ENCODE results near the gene RNASE4.
"Not testable (repeated sequence)": the region's sequence is repeated elsewhere in the genome, so short reads cannot be mapped to it uniquely, and the experiment has no call there.

The RNASE4 gene

DNA sequence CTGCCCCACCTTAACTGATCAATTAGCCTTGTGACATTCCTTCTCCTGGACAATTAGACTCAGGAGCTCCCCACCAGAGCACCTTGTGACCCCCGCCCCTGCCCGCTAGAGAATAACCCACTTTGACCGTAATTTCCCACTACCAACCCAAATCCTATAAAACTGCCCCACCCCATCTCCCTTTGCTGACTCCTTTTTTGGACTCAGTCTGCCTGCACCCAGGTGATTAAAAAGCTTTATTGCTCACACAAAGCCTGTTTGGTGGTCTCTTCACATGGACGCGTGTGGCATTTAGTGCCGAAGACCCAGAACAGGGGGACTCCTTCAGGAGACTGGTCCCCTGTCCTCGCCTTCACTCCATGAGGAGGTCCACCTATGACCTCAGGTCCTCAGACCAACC, 16.6 kb downstream of the RNASE4 start:
- DNase-seq, result not testable (repeated sequence)

DNA sequence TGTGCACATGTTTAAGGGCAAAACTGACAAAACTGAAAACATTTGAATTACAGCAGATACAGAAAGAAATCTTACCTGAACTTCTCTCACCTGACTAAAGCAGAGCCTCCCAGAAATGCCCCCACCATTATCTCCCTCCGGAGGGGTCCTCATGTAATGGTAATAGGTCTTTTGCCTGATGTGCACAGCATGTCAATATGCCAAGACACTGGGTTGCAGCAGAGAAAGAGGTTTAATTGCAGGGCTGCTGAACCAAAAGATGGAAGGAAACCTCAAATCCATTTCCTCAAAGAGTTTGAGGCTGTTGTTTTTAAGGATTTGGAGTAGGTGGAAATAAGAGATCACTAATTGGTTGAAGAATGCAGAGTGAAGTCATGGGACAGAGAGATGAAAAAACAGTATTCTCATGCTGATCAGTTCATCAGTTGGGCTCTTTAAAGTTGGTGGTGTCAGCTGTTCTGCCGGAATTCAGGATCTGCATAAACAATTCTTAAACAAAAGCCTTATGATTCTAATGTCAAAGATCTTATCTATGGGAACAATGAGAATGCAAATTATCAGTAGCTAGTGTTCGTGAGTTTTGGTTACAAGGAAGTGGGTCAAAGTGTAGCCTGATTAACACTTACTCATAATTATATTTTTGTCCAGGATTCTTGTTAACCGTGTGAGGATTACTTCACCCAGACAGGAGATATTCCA, 22.4 kb downstream of the RNASE4 start:
- no peak for DNase-seq

DNA sequence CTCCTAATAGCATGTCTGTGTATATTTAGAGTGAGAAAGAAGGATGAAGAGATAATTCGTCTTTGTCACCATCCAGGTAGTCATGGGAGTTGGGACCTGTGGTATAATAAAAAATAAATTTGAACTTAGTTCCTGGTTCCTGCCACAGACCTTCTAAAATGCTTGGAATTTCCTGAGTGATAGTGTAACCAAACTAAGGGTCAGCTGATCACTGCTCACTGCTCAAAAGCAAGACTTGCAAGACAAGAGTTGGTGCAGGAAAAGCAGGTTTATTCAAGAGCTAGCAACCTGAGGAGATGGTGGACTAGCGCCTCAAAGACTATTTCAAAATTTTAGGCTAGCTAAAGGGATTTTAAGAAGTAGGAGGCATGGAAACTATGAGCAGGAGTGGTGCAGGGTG, 23.3 kb downstream of the RNASE4 start:
- DNase-seq, result no peak

DNA sequence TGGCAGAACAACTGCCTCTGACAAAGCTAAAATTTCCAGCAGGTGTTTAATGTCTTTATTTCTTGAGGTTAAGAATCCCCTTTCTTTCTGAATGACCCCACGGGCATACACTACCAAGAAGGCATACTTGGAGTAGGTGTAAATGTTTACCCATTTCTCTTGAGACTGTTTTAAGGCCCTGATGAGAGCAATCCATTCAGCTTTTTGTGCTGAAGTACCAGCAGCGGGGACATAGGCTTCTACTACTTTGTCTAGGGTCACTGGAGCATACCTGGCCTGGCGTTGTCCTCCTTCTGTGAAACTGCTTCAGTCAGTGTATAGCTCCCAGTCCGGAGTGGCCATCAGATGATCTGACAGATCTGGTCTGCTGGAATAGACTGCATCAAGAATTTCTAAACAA, 26.9 kb downstream of the RNASE4 start:
- DNase-seq, result no peak

DNA sequence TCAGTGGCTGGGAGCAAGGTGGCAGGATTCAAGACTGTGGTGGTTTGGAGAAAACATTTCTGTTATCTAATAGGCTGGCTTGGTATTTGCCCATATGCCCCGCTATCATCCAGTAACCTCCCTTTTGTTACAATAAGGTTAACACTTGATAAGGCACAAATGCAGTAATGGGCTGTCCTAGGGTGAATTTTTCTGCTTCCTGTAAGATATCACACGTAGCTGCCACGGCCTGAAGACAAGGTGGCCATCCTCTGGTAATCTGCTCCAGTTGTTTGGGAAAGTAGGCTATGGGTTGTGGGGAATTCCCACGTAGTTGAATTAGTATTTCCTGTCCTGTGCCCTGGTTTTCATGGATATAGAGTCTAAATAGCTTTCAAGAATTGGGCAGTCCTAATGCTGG, 27.3 kb downstream of the RNASE4 start:
- DNase-seq, result no peak

DNA sequence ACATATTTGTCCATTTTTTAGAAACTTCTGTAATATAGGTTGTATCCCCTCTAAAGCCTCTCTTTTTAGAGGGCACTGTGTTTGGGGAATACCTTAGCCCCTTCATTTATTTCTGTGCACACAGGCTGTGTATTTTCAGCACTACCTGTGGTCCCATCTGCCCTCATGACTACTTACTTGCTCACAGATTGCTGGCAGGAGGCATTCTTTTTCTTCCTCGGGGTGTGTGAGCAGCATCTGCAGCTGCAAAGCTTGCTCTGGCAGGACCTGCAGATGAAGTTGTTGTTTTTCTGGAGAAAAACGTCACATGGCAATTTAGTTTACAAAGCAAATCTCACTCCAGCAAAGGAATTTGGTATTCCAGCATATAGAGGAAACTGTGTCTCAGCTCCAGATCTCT, 28.5 kb downstream of the RNASE4 start:
- DNase-seq, result no peak

DNA sequence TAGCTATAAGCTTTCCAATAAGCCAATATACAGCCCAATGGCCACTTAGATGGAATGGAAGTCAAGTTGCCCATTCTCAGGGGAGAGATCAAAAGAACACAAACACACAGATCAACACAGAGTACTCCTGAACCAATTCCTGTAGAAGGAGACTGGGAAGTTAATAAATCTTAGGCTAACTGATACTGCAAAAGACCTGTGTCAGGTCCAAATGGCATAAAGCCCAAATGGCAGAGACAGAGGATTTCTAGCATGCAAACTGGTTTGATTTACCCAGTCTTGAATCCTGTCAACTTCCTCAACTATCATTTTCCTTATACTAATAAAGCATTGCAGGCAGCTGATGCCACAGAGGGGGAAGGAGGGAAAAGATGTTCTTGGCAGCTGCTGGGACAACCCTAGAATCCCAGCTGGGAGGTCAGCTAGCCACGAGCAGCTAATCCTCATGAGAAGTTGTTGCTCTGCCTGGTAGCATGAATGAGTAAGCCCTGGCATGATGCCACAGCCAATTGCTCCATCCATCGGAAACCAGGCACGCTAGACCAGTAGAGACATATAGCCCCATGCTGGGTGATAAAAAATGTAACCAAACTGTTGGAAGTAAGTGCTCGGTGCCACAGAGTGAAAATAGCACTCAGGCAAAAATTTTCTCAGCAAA, 30.4 kb downstream of the RNASE4 start:
- DNase-seq, result peak; percentile 63

DNA sequence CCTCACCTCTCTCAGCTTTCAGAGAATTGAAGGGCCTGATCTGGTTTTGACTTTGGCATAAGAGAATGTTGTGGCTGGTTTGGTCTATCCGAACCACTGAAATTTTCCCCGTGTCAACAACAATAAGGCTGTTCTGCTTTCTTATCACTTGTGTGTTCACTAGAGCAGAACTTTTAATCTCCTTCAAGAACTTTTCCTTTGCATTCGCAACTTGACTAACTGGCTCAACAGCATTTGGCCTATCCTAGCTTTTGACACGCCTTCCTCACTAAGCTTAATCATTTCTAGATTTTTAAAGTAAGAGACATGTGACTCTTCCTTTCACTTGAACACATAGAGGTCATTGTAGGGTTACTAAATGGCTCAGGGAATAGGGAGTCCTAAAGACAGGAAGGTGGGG, 35.4 kb downstream of the RNASE4 start:
- no peak for DNase-seq

DNA sequence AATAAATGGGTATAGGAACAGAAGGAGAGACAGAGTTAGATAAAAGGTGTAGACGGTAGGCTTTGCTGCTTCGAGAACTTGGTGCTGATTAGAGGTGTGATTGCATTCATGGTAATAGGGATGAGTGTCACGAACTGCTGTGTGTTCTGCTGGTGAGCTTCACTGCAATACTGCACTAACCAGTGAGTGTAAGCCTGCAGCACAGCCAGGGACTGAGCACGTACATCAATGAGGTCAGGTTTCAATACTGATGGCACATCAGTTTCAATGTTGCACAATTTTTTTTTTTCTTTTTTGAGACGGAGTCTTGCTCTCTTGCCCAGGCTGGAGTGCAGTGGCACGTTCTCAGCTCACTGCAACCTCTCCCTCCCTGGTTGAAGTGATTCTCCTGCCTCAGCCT, 36.4 kb downstream of the RNASE4 start:
- DNase-seq, result no peak

DNA sequence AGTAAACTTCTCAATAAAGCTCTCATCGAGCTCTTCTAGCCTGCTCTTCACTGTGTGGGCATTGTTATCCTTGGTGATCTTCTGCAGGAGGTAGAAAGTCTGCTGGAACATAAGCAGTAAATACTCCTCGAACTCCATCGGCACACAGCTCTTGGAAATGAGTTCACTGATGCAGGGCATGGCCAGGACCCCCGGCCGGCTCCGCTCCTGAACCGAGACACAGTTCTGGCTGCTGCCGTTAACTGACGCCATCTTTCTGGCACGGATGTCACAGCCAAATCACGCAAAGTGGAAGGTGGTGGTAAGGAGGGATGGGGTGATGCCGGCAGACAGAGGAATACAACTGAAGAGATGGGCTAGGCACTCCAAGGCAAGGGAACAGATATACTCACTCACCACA, 37.7 kb downstream of the RNASE4 start:
- DNase-seq, result no peak

DNA sequence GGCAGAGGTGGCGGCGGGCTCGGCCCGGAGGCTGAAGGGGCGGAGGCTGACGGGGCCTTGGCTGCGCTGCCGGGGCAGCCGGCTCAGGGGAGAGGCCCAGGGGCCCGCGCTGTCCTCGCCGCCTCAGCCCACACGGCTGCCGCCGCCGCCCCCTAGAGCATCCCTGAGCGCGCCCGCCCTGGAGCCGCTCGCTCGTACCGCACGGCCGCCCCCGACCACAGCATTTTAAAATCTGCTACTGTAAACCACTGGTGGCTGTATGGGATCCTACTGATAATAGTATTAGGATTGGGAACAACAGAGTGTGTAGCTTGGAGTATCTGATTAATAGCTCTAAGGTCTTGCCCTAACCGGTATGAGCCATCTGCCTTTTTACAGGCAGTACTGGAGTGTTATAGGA, 39.1 kb downstream of the RNASE4 start:
- DNase-seq, result no peak

DNA sequence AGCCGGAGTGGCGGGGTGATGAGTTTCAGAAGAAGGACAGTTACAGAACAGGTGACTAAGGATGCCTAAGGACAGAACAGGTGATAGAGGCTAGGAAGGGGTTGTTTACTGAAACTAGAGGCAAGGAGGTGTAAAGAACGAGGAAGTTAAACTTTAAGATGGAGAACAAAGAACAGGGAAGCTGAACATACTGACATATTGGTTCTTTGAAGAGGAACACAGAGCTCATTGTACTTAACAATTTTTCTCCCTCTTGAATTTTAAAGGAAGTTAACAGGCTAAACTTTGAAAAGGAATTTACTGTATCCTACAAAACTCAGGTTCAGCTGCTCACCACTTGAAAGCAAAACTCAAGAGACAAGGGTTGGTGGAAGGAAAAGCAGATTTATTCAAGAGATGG, 41.8 kb downstream of the RNASE4 start:
- DNase-seq, result not testable (repeated sequence)

DNA sequence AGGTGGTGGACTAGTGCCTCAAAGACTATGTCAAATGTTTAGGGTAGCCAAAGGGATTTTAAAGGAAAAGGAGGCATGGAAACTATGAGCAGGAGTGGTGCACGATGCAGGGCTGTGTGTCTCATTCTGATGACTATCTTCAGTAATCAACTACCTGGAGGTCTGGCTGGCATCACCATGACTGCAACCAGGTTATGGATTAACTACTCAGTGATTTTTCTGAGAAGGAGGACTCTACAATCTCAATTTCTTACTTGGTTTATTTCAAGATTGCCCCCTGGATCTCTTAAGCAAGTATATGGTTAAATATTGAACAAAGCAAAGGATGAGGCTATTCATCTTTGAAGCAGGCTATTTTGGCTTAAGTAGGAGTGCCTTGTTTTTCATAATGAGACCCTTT, 42.2 kb downstream of the RNASE4 start:
- no peak for DNase-seq

DNA sequence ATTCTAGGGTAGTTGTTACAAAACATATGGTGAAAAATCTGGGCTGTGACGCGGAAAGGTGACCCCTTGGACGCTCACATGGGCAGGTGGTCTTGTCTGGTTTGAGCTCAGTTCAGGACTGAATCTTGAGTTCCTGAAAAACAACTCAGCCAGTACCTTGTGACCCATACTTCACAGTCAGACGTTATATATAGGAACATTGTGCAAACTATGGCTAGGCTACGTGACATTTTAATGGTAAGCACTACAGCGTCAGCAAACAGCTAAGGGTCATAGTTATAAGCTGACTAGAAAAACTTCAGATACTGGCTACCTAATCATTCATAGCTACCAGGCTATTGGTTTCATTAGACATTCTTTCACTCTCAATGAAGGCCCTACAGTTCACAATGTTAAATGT, 46.5 kb downstream of the RNASE4 start:
- no peak for DNase-seq

DNA sequence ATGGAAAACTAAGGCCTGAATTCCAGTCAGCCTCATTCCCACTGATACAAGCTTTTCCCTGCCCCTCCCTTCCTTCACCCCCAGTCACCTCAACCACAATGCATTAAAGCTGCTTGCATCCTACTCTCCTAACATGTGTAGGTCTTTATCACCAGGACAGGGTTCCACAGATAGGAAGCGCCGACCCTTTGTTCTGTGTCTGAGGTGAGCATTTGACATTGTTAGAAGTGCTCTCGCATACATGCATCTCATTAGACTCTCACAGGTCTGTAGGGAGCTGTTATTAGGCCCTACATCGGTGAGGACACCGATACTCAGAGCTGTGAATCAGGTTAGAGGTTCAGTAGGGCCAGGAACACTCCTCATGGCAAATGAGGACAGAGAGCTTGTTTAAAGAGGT, 48.1 kb downstream of the RNASE4 start:
- no peak for DNase-seq

DNA sequence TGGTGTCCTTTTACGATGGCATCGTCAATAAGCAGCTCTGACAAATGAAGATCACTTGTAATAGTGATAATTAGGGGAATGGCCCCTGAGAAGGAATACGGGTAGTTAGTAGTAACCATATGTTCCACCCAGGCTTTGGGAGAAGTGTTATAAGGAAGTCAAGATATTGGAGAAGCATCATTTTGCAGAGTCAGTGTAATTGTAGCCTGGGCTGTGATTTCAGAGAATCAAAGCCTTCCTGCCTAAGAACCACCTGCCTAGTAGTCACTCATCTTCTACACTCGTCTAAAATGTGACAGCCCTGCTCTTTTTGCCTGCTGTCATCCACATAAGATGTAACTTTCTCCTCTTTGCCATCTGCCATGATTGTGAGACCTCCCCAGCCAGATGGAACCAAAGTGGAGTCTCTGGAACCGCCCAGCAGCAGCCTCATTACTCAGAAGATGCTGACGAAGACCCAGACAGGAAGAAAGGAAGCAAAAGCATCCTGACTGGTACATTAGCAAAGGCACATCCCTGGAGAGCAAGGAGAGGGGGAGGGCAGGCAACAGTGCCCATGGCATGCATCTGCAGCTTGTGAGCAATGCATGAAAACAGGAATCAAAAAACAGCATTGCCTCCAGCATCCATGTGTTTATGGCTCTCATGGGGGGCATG, 48.7 kb downstream of the RNASE4 start:
- DNase-seq, result no peak

DNA sequence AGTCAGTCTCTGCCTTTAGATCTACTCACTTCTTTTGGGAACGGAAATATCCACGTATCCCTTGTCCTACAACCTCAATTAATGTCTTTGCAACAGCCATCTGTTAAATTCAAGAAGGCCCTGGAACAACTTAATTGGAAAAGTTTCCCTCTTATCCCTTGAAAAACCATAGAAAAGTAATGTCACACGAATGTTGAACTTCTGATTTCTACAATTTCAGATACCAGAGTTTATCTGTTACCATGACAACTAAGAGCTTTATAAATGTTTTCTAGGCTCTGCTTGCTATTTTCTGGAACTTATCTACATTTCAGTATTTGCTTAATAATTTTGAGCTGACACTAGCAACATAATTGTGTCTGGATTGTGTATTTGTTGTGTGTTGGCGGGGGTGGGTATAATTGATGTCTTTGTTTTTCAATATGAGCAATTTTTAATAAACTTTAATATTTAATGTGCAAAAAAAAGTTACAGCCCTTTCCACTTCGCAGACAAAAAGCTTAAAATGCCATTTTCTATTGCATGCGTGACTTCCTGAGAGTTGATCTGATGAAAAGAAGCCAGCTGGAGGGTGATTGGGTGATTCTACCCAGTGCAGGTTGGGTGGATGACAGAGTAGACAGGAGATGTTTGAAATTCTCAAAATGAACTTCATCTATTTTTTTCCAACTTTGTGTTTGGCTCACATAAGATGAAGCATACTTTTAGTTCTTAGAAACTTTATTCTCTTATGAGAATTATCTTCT, 49.5 kb downstream of the RNASE4 start:
- no peak for DNase-seq

DNA sequence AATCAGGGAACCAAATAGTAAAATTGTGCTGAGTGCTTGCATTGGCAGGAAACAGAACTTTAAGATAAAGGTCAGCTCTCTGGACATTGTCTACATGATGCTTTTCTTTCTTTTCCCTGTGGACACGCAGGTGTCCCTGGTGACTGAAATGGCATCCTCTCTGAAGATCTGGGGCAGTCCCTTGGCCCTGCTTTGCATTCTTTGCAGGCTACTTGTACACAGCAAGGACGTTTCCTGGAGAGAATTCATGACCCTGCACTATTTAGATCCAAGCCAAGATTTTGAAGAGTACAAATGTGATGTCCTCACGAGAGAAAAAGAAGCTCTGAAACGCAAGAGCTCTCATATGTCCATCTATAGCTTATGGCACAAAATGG, 50.1 kb downstream of the RNASE4 start:
- no peak for DNase-seq

DNA sequence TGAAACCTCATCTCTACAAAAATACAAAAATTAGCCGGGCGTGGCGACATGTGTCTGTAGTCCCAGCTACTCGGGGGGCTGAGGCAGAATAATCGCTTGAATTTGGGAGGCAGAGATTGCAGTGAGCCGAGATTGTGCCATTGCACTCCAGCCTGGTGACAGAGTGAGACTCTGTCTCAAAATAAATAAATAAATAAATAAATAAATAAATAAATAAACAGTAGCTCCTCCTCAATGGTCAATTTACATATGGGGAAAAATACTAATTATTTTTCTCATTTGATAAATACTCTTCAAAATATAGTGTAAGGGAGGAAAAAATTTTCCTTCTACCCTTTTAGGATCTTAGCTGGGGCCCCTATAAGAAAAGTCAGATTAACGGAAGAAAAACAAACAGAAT, 53.9 kb downstream of the RNASE4 start:
- not testable (repeated sequence) for DNase-seq

DNA sequence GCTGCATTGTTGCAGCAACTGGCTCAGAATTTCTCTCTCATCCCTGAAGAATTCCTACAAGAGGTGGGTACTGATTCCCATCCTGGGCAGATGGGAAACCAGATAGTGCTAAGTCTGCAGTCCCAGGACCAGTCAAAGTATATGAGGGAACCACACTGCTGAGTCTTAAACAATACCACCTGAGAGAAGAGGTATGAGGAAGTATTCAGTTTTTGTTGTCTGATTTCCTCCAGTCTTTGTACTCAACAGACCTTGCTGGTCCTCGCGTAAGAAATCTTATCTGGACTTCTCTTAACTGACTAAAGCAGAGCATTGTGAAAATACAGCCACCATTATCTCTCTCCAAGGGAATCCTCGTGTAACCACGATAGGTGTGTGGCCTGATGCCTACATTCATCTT, 57.8 kb downstream of the RNASE4 start:
- no peak for DNase-seq

DNA sequence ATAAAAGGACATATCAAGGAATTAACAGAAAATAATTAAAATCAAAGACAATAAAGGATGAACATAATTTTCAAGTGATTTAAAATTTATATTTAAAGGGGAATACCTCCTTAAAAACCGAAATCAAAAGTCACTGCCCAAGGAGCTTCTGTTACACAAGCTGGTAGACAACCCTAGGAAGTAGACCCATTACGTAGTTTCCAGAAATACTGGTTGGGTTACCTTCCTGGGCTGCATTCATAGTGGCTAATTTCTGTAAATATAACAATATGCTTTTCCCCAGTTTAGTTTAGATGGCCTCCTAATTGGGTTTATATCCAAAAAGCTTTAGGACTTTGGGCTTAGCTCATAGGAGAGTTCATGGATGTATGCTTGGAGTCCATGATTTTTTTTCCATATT, 59.2 kb downstream of the RNASE4 start:
- no peak for DNase-seq

DNA sequence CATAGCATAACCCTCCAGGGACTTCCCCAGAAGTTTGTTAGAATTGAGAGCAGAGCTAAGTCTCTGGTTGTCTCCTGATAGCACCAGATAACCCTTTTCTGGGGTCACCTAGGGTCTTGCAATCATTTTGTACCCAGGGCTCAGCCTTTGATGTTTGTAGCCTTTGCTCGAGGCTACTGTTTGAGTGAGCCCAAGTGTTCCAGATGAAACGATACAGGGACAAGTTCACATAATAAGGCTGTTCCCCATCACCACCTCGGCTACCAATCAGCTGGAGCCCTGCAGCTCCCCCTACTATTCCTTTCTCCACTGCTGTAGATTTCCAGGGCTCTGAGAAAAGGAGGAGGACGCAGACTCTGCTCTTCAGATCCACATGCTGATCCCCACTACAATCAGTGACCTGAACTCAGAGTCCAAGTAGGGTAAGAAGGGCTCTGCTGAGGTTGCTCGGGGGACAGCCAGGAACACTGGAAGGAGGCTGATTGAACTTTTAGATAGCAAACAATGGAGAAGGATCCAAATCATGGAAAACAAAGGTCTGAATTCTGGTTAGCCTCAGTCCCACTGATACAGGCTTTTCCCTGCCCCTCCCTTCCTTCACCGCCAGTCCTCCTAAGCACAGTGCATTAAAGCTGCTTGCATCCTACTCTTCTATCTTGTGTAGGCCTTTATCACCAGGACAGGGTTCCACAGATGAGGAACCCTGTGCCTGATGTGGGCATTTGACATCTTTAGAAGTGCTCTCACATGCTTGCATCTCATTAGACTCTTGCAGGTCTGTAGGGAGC, 61.4 kb downstream of the RNASE4 start, which contains the start of gene EDDM3A:
EDDM3A (plus strand) TSS at position 317 of the 788 bp plus-strand sequence. CDS start 1,694 bp downstream, outside the sequence.
- no peak for DNase-seq

DNA sequence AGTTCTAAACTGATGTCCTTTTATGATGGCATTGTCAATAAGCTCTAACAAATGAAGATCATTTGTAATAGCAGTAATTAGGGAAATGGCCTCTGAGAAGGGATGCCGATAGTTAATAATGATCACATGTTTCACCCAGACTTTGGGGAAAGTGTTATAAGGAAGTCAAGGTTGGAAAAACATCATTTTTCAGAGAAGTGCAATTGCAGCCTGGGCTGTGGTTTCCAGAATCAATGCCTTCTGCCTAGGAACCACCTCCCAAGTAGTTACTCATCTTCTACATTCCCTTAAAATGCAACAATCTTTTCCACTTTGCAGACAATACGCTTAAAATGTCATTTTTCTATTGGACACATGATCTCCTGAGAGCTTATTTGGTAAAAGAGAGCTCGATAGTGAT, 62.2 kb downstream of the RNASE4 start:
- DNase-seq, result no peak

Data from HCEC 1CT (cell line).